BLaER1 (cell line): ENCODE results near the gene POM121L2.

Experiments
- H3K27ac ChIP-seq: shearing (Covaris generic); formaldehyde crosslinking; 2 replicates; pipeline ENCODE4 v1.8.1; 2022
- H3K27me3 ChIP-seq: shearing (Covaris generic); formaldehyde crosslinking; 2 replicates; pipeline ENCODE4 v1.8.1; 2022
- H3K36me3 ChIP-seq: shearing (Covaris generic); formaldehyde crosslinking; 2 replicates; pipeline ENCODE4 v1.8.1; 2022
- H3K4me1 ChIP-seq: shearing (Covaris generic); formaldehyde crosslinking; 2 replicates; pipeline ENCODE4 v1.8.1; 2022
- H3K4me2 ChIP-seq: shearing (Covaris generic); formaldehyde crosslinking; 2 replicates; pipeline ENCODE4 v1.8.1; 2022
- H3K4me3 ChIP-seq: shearing (Covaris generic); formaldehyde crosslinking; 2 replicates; pipeline ENCODE4 v1.8.1; 2022
- H3K9ac ChIP-seq: shearing (Covaris generic); formaldehyde crosslinking; 2 replicates; pipeline ENCODE4 v1.8.1; 2022
- H3K9me3 ChIP-seq: shearing (Covaris generic); formaldehyde crosslinking; 2 replicates; pipeline ENCODE4 v1.8.1; 2022
- H4K20me1 ChIP-seq: shearing (Covaris generic); formaldehyde crosslinking; 2 replicates; pipeline ENCODE4 v1.8.1; 2022
- Cebpa-rat ChIP-seq: shearing (Covaris generic); IDR thresholded peaks from 2 replicates; pipeline ENCODE4 v1.8.1; 2022

Gene POM121L2

GRCh38 chr6:27263886-27264285, 48.2 kb downstream of the POM121L2 start:
- TF ChIP-seq Cebpa-rat = no peak
- Histone ChIP-seq H3K27ac (no peak overlapping the region), H3K27me3 (no peaks in the 10 kb centered on the region), H3K4me2 (no peak overlapping the region), H3K36me3 (no peaks in the 10 kb centered on the region), H3K9ac (no peak overlapping the region), H3K9me3 (peaks cover 15% of the 10 kb centered on the region), H4K20me1 (no peaks in the 10 kb centered on the region), H3K4me3 (no peak overlapping the region), H3K4me1 (no peaks in the 10 kb centered on the region)

GRCh38 chr6:27260836-27261375, 51.2 kb downstream of the POM121L2 start:
- H3K9ac ChIP-seq = no peak overlapping the region
- H3K27me3 ChIP-seq = no peaks in the 10 kb centered on the region
- no peak overlapping the region for H3K4me2 ChIP-seq

GRCh38 chr6:27260369-27260768, 51.7 kb downstream of the POM121L2 start:
- Histone ChIP-seq H3K4me3 (no peak overlapping the region), H4K20me1 (no peaks in the 10 kb centered on the region), H3K9ac (no peak overlapping the region), H3K27me3 (no peaks in the 10 kb centered on the region), H3K36me3 (no peaks in the 10 kb centered on the region), H3K9me3 (peaks cover 15% of the 10 kb centered on the region), H3K4me2 (no peak overlapping the region), H3K27ac (no peak overlapping the region), H3K4me1 (no peaks in the 10 kb centered on the region)
- TF ChIP-seq Cebpa-rat = no peak

More at GRCh38 chr6:27260836-27261375, 51.2 kb downstream of the POM121L2 start:
- no peaks in the 10 kb centered on the region for H4K20me1 ChIP-seq
- no peaks in the 10 kb centered on the region for H3K4me1 ChIP-seq
- peaks cover 15% of the 10 kb centered on the region for H3K9me3 ChIP-seq
- no peak overlapping the region for H3K4me3 ChIP-seq
- no peak for TF ChIP-seq Cebpa-rat
- H3K27ac ChIP-seq = no peak overlapping the region
- no peaks in the 10 kb centered on the region for H3K36me3 ChIP-seq
